GM12864 (cell line): Measurements from ENCODE around the gene VCL.

Source experiments
- DNase-seq: peaks from one replicate; pipeline ENCODE4 v3.0.0-alpha.2; 2011; ENCODE audit warnings: low read depth
- H3K4me3 ChIP-seq: 2 replicates; pipeline ENCODE4 v1.5.1; 2011; ENCODE audit warnings: mild to moderate bottlenecking, low read depth, low read length, control low read depth
- TF ChIP-seq, protein P1 (sequence below): IDR thresholded peaks from 2 replicates; pipeline ENCODE4 v1.5.1; 2011; ENCODE audit warnings: low read depth, mild to moderate bottlenecking, moderate library complexity, low read length, control low read depth, inconsistent platforms; ENCODE audit errors: missing control alignments

The VCL gene

DNA sequence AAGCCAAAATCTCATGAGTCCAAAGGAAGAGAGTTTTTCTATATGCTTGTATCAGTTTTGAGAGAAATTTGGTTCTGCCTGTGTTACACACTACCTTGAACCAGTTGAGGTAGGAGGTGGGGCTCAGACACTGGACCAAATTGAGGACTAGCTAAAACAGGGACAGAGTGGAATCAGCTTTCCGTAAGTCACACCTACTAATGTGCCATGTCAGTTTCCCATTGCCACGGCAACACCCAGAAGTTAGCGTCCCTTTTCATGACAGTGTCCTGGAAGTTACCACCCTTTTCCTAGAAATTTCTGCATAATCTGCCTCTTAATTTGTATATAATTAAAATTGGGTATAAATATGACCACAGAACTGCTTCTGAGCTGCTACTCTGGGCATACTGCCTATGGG is 162.1 kb downstream of the VCL start:
- TF ChIP-seq, protein P1, sequence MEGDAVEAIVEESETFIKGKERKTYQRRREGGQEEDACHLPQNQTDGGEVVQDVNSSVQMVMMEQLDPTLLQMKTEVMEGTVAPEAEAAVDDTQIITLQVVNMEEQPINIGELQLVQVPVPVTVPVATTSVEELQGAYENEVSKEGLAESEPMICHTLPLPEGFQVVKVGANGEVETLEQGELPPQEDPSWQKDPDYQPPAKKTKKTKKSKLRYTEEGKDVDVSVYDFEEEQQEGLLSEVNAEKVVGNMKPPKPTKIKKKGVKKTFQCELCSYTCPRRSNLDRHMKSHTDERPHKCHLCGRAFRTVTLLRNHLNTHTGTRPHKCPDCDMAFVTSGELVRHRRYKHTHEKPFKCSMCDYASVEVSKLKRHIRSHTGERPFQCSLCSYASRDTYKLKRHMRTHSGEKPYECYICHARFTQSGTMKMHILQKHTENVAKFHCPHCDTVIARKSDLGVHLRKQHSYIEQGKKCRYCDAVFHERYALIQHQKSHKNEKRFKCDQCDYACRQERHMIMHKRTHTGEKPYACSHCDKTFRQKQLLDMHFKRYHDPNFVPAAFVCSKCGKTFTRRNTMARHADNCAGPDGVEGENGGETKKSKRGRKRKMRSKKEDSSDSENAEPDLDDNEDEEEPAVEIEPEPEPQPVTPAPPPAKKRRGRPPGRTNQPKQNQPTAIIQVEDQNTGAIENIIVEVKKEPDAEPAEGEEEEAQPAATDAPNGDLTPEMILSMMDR, result no peak
- H3K4me3 ChIP-seq, result no peak overlapping the region

DNA sequence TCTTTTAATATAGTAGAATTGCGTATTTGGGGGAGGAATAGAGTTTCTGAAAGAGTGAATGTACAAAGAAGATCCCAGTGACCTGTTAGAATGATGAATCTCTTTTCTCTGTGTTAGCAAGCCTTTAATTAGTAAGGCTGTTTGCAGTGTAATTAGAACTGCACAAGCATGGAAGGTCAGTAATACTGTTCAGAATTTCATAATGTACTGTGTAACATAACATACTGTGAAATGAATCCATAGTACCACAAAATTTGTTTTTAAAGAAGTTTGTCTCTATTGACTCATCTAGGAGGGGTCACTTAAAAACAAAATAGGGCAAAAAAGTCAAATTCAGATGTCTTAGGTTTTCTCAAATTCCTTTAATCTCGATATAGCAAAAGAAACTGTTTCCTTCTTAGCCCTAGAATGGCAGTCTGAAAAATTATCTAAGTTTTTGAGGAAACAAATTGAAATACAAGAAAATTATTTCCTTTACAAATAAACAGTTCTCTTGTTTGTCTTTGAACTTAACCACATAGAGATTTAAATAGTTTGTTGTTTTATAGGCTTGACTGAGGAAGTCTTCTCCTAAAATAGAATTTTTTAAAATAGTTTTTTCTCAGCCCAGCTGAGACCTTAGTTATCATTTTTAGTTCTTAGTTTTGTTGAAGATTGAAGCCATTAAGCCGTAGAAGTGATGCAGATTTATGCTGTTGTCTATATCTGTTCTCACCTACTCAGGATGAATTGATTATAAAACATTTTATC is 165.6 kb downstream of the VCL start:
- TF ChIP-seq, protein P1, result no peak
- no peak for DNase-seq
- H3K4me3 ChIP-seq, result no peak overlapping the region

More for the DNA sequence above, 162.1 kb downstream of the VCL start:
- DNase-seq, result no peak

DNA sequence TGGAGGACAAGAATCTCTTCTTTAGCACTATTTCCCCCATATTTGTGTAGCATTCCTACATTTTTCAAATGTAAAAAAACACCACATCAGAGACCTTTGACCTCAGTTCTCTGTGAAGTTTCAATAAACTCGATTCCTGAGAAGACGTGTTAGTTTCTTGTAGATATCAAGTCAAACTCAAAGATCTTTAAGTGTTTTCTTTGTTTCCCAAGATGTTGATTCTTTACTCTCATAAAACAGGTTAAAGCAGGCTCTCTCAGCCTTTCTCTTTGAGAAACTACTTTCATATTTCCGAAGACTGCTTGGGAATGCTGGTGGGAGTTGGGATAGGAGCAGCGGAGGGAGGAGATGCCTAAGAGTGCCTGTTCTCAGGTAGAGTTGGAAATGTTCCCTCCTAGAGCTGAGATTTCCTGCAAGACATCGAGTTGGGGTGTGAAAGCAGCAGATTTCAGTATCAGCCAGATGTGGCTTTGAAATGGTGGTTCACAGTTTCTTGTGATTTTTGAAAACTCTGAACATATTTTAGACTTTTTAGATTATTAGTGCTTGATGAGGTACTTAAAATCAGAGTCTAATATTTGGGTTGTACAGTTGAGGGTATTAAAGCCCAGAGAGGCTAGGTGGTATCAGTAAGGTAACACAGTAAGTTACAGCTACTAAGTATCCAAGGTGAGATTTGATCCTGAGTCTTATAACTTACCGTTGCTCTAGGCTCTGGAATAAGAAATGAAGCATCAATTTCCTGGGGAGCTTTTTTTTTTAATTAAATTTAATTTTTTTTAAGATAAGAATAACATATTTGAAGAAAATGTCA is 167.0 kb downstream of the VCL start:
- DNase-seq, result no peak
- TF ChIP-seq, protein P1, result no peak
- H3K4me3 ChIP-seq, result no peak overlapping the region; the same call in 1 of the 2 replicates

DNA sequence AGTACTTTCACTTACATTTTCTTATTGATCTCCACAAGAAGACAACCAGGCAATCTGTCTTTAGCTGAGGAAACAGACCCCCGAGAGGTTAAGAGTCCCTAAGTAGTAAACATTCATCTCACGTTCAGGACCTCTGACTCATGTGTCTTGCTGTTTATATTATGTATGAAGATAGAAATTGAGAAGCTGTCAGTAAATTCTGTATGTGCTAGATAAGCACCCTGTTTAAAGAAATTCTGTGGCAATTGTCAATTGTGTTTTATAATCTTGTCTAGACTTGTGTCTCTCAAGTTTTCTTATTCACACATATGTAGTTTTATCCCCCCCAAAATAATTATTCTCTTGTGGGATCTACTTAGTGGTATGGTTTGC is 167.6 kb downstream of the VCL start:
- no peak overlapping the region for H3K4me3 ChIP-seq
- DNase-seq, result no peak
- TF ChIP-seq, protein P1, result no peak

DNA sequence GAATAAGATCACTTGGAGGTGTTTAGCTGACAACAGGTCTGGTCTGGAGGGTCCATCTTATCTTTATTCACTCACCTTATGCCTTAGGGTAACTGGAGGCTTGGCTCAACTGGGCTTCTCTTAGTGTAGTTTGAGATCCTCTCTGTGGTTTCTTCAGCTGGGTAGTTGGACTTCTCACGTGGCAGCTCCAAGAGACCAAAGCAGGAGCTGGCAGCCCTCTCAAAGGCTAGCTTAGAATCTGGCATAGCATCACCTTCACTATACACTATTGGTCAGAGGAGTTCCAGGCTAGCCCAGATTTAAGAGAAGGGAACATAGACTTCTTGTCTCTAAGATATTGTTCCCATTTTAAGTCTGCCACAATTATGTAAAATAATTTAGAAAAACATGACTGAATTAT is 169.5 kb downstream of the VCL start:
- no peak overlapping the region for H3K4me3 ChIP-seq
- TF ChIP-seq, protein P1, result no peak
- DNase-seq, result no peak
